ENCODE results near the gene GLP1R. TPM values are rescaled to one million over a fixed set of nuclear protein-coding genes. Genes with fewer than 3 reads are reported as not detected.

The GLP1R gene
- total RNA-seq, 1 donor from 2014 or later: 0.35 TPM

GRCh38 chr6:39050453-39051112, 2.0 kb downstream of the GLP1R start:
- no peaks in the 10 kb centered on the region for H3K36me3 ChIP-seq
- intact Hi-C loops (cut with DNase I): no loop called here
- H3K4me3 ChIP-seq: no peak overlapping the region
- ATAC-seq: no peak
- no peak for DNase-seq
- peaks cover 10% of the 10 kb centered on the region for H3K4me1 ChIP-seq
- H3K9me3 ChIP-seq: no peaks in the 10 kb centered on the region
- TF ChIP-seq CTCF (IDR thresholded peaks at IDR 0.05): no peak
- H3K27ac ChIP-seq: no peak overlapping the region
- H3K27me3 ChIP-seq (ENCODE audit: low read depth): peaks cover 28% of the 10 kb centered on the region

GRCh38 chr6:39051399-39052122, 3.0 kb downstream of the GLP1R start:
- DNase-seq: no peak
- intact Hi-C loops (cut with DNase I): no loop called here

DNA sequence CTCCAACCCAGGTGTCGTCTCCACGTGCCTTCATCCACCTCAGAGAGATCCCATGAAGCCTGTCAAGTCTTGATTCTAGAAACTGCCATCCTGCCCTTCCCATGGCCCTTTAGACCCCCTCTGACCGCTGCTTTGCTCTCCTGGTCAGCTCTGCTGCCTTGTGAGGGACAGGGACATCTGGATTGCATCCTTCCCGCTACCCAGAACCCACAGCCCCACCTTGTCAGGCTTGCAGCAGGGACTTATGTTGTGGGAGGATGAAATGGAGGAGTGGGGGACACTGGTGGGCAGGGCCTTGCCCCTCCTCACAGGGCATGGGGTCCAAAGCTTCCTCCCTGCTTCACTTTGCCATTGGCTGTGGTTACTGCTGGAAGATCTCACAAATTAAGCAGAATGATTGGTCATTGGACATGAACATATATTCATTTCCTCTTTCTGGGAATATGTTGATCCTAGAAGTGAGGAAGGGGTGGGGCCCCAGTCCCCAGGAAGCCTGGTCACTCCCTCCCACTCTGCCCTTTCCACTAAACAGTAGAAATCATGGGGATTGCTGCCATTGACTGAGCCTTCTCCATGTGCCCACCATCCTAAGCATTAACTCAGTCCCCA, 4.5 kb downstream of the GLP1R start:
- H3K27me3 ChIP-seq (ENCODE audit: low read depth): peaks cover 21% of the 10 kb centered on the region
- H3K27ac ChIP-seq: no peak overlapping the region
- ATAC-seq (no peak), DNase-seq (no peak)
- no peaks in the 10 kb centered on the region for H3K36me3 ChIP-seq
- TF ChIP-seq CTCF (IDR thresholded peaks at IDR 0.05): no peak
- H3K4me3 ChIP-seq: no peak overlapping the region
- peaks cover 10% of the 10 kb centered on the region for H3K4me1 ChIP-seq
- intact Hi-C loops (cut with DNase I): no loop called here
- H3K9me3 ChIP-seq: no peaks in the 10 kb centered on the region

More at GRCh38 chr6:39051399-39052122, 3.0 kb downstream of the GLP1R start:
- Histone ChIP-seq H3K36me3 (no peaks in the 10 kb centered on the region), H3K27ac (no peak overlapping the region), H3K4me3 (no peak overlapping the region), H3K4me1 (peaks cover 10% of the 10 kb centered on the region), H3K27me3 (ENCODE audit: low read depth) (peaks cover 28% of the 10 kb centered on the region), H3K9me3 (no peaks in the 10 kb centered on the region)
- ATAC-seq: no peak
- no peak for TF ChIP-seq CTCF (IDR thresholded peaks at IDR 0.05)

DNA sequence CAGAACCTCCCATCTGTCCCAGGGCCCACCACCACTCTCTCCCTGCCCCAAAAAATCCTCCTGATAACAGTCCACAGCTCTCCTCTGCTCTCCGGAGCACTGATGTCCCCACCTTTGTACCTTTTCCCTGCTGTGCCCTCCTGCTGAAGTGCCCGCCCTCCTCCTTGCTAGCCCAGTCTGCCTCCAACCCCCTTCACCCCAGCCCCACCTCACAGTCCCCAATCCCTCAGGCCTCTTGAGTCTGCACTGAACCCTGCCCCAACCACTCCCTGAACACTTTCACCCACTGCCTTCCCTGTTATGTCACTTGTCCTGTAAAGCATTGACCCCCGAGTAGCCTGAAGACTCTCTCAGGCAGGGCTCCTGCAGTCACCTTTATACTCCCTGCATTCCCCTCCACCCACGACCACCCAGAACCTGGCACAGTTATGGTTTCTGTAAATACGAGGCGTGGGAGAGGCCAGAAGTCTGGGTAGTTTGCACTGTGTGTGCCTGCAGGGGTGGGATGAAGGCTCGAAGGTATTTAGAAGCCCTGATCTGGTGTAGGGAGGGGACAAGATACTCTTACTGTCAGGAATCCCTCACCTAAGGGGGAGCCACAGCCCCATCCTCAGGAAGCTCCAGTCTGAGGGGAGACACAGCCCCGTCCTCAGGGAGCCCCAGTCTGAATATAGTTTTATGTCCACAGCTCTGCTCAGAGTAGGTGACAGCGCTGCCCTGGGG, 5.4 kb downstream of the GLP1R start:
- peaks cover 3% of the 10 kb centered on the region for H3K4me1 ChIP-seq
- no peak overlapping the region for H3K4me3 ChIP-seq
- peaks cover 12% of the 10 kb centered on the region for H3K27me3 ChIP-seq (ENCODE audit: low read depth)
- H3K9me3 ChIP-seq: no peaks in the 10 kb centered on the region
- H3K27ac ChIP-seq: no peak overlapping the region
- DNase-seq: no peak
- no peak for ATAC-seq
- intact Hi-C loops (cut with DNase I): no loop called here
- no peaks in the 10 kb centered on the region for H3K36me3 ChIP-seq
- no peak for TF ChIP-seq CTCF (IDR thresholded peaks at IDR 0.05)

GRCh38 chr6:39054577-39055142, 6.1 kb downstream of the GLP1R start:
- Histone ChIP-seq H3K4me3 (no peak overlapping the region), H3K4me1 (no peaks in the 10 kb centered on the region), H3K9me3 (no peaks in the 10 kb centered on the region), H3K36me3 (no peaks in the 10 kb centered on the region), H3K27me3 (ENCODE audit: low read depth) (peaks cover 7% of the 10 kb centered on the region), H3K27ac (no peak overlapping the region)
- DNase-seq (no peak), ATAC-seq (no peak)
- TF ChIP-seq CTCF (IDR thresholded peaks at IDR 0.05): no peak
- intact Hi-C loops (cut with DNase I): no loop called here

Data from lower lobe of right lung (tissue), 2 donors.